Panc1 (cell line): ENCODE results near the gene PRKACG. TPM values are rescaled to one million over a fixed set of nuclear protein-coding genes. Genes with fewer than 3 reads are reported as not detected.

Experiments
- ATAC-seq: fragments of 200-7000 bp; cut with Tn5 transposase; 2 replicates; pipeline ENCODE4 v1.9.1; 2020; ENCODE audit warnings: mild to moderate bottlenecking, moderate library complexity
- BruUV-seq: library from RNA; stranded (reverse); fragments of 400-500 nt; replicated peaks from 2 replicates; lab custom pipeline; 2021; lab: Mats Ljungman, UMichigan
- CTCF ChIA-PET: fragments of 300-600 bp; sonication (Branson Sonifier 250); formaldehyde crosslinking; loops from one replicate; lab custom pipeline; 2022; ENCODE audit warnings: antibody characterized with exemption; lab: Charles Lee
- POLR2A ChIA-PET: fragments of 300-600 bp; sonication (Branson Sonifier 250); formaldehyde crosslinking; loops from one replicate; lab custom pipeline; 2022; ENCODE audit warnings: antibody characterized with exemption; lab: Charles Lee
- DNase-seq: peaks from one replicate; pipeline ENCODE4 v3.0.0-alpha.2; 2010; ENCODE audit warnings: low read depth, low spot score
- H3K27ac ChIP-seq: 2 replicates; pipeline ENCODE4 v1.5.1; 2011; ENCODE audit warnings: mild to moderate bottlenecking, low read length, inconsistent platforms
- H3K27me3 ChIP-seq: fragments of 200-500 bp; sonication (Bioruptor generic); 2 replicates; pipeline ENCODE4 v1.6.0; 2014; ENCODE audit warnings: low read length, inconsistent platforms; ENCODE audit not compliant: control insufficient read depth, insufficient read depth
- H3K36me3 ChIP-seq: fragments of 200-500 bp; sonication (Bioruptor generic); 2 replicates; pipeline ENCODE4 v1.5.1; 2014; ENCODE audit warnings: inconsistent platforms, mild to moderate bottlenecking, low read length, moderate library complexity; ENCODE audit not compliant: control insufficient read depth, insufficient read depth
- H3K4me1 ChIP-seq: 2 replicates; pipeline ENCODE4 v1.5.1; 2011; ENCODE audit warnings: inconsistent platforms, mild to moderate bottlenecking, low read length, moderate library complexity; ENCODE audit not compliant: control insufficient read depth, insufficient read depth
- H3K4me3 ChIP-seq, 2 experiments: 2 replicates each; pipeline ENCODE4 v1.5.1; 2011 to 2012; ENCODE audit warnings: low read depth in 2 of 2, low read length in 2 of 2, mild to moderate bottlenecking in 2 of 2, inconsistent platforms in 1 of 2, moderate library complexity in 1 of 2
- H3K9me3 ChIP-seq: fragments of 200-500 bp; sonication (Bioruptor generic); 2 replicates; pipeline ENCODE4 v1.5.1; 2014; ENCODE audit warnings: low read depth, mild to moderate bottlenecking, inconsistent platforms, low read length, moderate library complexity; ENCODE audit not compliant: control insufficient read depth, insufficient read depth
- POLR2AphosphoS5 ChIP-seq: IDR thresholded peaks from 2 replicates; pipeline ENCODE4 v1.6.1; 2012; ENCODE audit warnings: mild to moderate bottlenecking, low read depth, low read length, moderate library complexity
- SIN3A ChIP-seq: IDR thresholded peaks from 2 replicates; pipeline ENCODE4 v1.6.1; 2012; ENCODE audit warnings: low read depth, mild to moderate bottlenecking, low read length, moderate library complexity, borderline replicate concordance; ENCODE audit not compliant: insufficient read depth
- TCF7L2 ChIP-seq: IDR thresholded peaks from 2 replicates; pipeline ENCODE4 v1.6.1; 2011; ENCODE audit warnings: mild to moderate bottlenecking, low read depth, low read length, inconsistent platforms
- in situ Hi-C: cut with HindIII; loops from 2 replicates; pipeline ENCODE4 v1.10.0; 2016; ENCODE audit warnings: low sequenced_read_pairs, low pct_unique_long_range_greater_than_20kb
- intact Hi-C: fragments of 100-400 bp; cut with micrococcal nuclease; formaldehyde crosslinking; loops from one replicate; pipeline ENCODE4 v1.10.0; 2022; ENCODE audit not compliant: unreplicated experiment
- total RNA-seq: library from RNA; stranded (reverse); gene quantifications from one replicate; pipeline ENCODE4 v1.2.1, GENCODE V29; 2021; ENCODE audit not compliant: unreplicated experiment
- TF ChIP-seq, protein P1 (sequence below): fragments of 450-650 bp; IDR thresholded peaks from 2 replicates; pipeline ENCODE4 v1.5.1; 2017; ENCODE audit warnings: mild to moderate bottlenecking
- TF ChIP-seq, protein P2 (sequence below), 2 experiments: IDR thresholded peaks; 2 replicates each; pipeline ENCODE4 v1.6.1; 2011 to 2012; ENCODE audit warnings: low read depth in 2 of 2, control low read depth in 1 of 2, low read length in 1 of 2, mild to moderate bottlenecking in 1 of 2, moderate library complexity in 1 of 2; ENCODE audit not compliant: insufficient read depth in 1 of 2

PRKACG gene
- total RNA-seq, 1 experiment from 2014 or later: not detected

DNA sequence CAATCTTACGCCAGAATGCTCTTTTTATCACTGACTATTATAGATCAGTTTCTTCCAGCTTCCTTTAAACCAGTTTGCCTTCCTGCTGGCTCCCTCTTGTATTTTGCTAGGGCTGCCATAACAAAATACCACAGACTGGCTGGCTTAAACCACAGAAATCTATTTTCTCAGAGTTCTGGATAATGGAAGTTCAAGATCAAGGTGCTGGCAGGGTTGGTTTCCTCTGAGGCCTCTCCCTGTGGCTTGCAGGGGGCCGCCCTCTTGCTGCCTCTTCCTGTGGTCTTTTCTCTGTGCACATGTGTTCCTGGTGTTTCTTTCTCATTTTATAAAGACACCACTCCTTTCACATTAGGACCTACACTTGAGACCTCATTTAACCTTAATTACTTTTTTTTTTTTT lies 14.8 kb upstream of the PRKACG start:
- intact Hi-C loops: loop anchor here (10.0 kb wide), 1 partner anchor 324 kb away; the partner anchor contains the start of gene PIP5K1B
- Histone ChIP-seq H3K36me3 (no peaks in the 10 kb centered on the region), H3K4me1 (no peaks in the 10 kb centered on the region), H3K4me3 (no peak overlapping the region), H3K27ac (no peak overlapping the region), H3K27me3 (no peaks in the 10 kb centered on the region), H3K9me3 (no peaks in the 10 kb centered on the region)
- POLR2A ChIA-PET: no interaction called here
- no peak for ATAC-seq
- in situ Hi-C loops: no loop called here
- no peak for DNase-seq
- TF ChIP-seq, protein P1, sequence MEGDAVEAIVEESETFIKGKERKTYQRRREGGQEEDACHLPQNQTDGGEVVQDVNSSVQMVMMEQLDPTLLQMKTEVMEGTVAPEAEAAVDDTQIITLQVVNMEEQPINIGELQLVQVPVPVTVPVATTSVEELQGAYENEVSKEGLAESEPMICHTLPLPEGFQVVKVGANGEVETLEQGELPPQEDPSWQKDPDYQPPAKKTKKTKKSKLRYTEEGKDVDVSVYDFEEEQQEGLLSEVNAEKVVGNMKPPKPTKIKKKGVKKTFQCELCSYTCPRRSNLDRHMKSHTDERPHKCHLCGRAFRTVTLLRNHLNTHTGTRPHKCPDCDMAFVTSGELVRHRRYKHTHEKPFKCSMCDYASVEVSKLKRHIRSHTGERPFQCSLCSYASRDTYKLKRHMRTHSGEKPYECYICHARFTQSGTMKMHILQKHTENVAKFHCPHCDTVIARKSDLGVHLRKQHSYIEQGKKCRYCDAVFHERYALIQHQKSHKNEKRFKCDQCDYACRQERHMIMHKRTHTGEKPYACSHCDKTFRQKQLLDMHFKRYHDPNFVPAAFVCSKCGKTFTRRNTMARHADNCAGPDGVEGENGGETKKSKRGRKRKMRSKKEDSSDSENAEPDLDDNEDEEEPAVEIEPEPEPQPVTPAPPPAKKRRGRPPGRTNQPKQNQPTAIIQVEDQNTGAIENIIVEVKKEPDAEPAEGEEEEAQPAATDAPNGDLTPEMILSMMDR: no peak
- TF ChIP-seq TCF7L2 (no peak), SIN3A (no peak), POLR2AphosphoS5 (no peak)
- TF ChIP-seq, protein P2, sequence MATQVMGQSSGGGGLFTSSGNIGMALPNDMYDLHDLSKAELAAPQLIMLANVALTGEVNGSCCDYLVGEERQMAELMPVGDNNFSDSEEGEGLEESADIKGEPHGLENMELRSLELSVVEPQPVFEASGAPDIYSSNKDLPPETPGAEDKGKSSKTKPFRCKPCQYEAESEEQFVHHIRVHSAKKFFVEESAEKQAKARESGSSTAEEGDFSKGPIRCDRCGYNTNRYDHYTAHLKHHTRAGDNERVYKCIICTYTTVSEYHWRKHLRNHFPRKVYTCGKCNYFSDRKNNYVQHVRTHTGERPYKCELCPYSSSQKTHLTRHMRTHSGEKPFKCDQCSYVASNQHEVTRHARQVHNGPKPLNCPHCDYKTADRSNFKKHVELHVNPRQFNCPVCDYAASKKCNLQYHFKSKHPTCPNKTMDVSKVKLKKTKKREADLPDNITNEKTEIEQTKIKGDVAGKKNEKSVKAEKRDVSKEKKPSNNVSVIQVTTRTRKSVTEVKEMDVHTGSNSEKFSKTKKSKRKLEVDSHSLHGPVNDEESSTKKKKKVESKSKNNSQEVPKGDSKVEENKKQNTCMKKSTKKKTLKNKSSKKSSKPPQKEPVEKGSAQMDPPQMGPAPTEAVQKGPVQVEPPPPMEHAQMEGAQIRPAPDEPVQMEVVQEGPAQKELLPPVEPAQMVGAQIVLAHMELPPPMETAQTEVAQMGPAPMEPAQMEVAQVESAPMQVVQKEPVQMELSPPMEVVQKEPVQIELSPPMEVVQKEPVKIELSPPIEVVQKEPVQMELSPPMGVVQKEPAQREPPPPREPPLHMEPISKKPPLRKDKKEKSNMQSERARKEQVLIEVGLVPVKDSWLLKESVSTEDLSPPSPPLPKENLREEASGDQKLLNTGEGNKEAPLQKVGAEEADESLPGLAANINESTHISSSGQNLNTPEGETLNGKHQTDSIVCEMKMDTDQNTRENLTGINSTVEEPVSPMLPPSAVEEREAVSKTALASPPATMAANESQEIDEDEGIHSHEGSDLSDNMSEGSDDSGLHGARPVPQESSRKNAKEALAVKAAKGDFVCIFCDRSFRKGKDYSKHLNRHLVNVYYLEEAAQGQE (IDR thresholded peaks at IDR 0.05; ENCODE audit: insufficient read depth in 1 of 2, low read depth in 2 of 2, low read length in 1 of 2): no peak
- CTCF ChIA-PET: no interaction called here
- no TSS peak for BruUV-seq

GRCh38 chr9:69027355-69028097 lies 13.6 kb upstream of the PRKACG start:
- BruUV-seq: no TSS peak
- peak; percentile 88 for ATAC-seq
- TF ChIP-seq, protein P1: peak; percentile 79
- no peak for TF ChIP-seq SIN3A

More at GRCh38 chr9:69027355-69028097, 13.6 kb upstream of the PRKACG start:
- in situ Hi-C loops (no loop called here), intact Hi-C loops (loop anchor here (10.0 kb wide), 1 partner anchor 323 kb away; the partner anchor contains the start of gene PIP5K1B)
- Histone ChIP-seq H3K27ac (no peak overlapping the region), H3K9me3 (no peaks in the 10 kb centered on the region), H3K36me3 (no peaks in the 10 kb centered on the region), H3K4me1 (no peaks in the 10 kb centered on the region), H3K27me3 (no peaks in the 10 kb centered on the region; the same call in 1 of the 2 replicates), H3K4me3 (no peak overlapping the region)
- CTCF ChIA-PET: no interaction called here
- POLR2A ChIA-PET: no interaction called here
- DNase-seq: peak; percentile 33
